RWPE1 (cell line): ENCODE results near the gene ZNF302.

Source experiments
- CTCF ChIA-PET: fragments of 350-600 bp; sonication (Branson Sonifier 250); formaldehyde crosslinking; extraction: SDS; loops from one replicate; lab custom pipeline; 2021; lab: Yijun Ruan, JAX
- POLR2A ChIA-PET: fragments of 400-600 bp; formaldehyde crosslinking; extraction: SDS; loops from one replicate; lab custom pipeline; 2020; ENCODE audit warnings: antibody characterized with exemption; ENCODE audit not compliant: low non-redundant PET; lab: Yijun Ruan, JAX
- DNase-seq: peaks from one replicate; pipeline ENCODE4 v3.0.0; 2012; ENCODE audit warnings: low spot score
- H3K27ac ChIP-seq: fragments of 450-650 bp; 2 replicates; pipeline ENCODE4 v1.5.1; 2017
- TF ChIP-seq, protein P1 (sequence below): fragments of 450-650 bp; conservative IDR thresholded peaks from 2 replicates; pipeline ENCODE4 v1.5.1; 2017; ENCODE audit warnings: low read depth, mild to moderate bottlenecking

ZNF302 gene

DNA sequence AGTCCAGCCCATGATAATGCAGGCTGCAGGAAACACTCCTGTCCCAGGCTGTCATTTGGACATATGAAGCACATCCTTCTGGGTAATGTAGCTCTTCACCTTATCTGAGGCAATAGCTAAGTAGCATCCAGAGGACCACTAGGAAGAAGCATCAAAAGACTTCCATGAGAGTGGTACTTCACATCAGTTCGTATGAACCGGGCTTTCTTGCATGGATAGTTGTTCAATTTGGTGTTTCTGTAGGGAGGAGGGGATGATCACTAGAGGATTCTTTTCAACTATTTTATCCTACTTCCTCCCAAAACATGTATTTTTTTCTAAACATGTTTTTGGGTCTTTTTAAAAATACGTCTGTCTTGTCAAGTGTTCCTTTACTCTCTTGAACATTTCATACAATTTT is 12.9 kb downstream of the ZNF302 start:
- no peak overlapping the region for H3K27ac ChIP-seq
- no peak for DNase-seq
- CTCF ChIA-PET = no interaction called here
- TF ChIP-seq, protein P1, sequence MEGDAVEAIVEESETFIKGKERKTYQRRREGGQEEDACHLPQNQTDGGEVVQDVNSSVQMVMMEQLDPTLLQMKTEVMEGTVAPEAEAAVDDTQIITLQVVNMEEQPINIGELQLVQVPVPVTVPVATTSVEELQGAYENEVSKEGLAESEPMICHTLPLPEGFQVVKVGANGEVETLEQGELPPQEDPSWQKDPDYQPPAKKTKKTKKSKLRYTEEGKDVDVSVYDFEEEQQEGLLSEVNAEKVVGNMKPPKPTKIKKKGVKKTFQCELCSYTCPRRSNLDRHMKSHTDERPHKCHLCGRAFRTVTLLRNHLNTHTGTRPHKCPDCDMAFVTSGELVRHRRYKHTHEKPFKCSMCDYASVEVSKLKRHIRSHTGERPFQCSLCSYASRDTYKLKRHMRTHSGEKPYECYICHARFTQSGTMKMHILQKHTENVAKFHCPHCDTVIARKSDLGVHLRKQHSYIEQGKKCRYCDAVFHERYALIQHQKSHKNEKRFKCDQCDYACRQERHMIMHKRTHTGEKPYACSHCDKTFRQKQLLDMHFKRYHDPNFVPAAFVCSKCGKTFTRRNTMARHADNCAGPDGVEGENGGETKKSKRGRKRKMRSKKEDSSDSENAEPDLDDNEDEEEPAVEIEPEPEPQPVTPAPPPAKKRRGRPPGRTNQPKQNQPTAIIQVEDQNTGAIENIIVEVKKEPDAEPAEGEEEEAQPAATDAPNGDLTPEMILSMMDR = no peak
- POLR2A ChIA-PET = interaction anchor here (0.9 kb wide), 1 partner anchor 13 kb away, joined by 3 read pairs; the partner anchor contains the start of gene ZNF302

DNA sequence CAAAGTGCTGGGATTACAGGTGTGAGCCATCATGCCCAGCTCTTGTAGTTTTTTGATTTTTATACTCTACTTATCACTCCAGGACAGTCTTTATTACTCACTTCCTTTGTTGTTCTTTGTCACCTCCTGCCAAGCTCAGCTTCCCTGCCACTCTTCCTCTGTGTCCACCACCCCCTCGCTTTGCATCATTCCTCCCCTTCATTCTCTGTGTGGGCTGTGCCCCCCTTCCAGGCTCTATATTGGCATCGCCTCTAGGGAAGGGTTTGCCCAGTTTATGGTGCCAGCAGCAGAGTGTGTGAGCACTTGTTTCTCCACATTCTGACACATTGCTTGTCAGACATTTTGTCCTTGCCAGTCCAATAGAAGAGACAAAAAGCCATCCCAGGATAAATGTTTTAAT is 15.1 kb downstream of the ZNF302 start:
- TF ChIP-seq, protein P1 = no peak

DNA sequence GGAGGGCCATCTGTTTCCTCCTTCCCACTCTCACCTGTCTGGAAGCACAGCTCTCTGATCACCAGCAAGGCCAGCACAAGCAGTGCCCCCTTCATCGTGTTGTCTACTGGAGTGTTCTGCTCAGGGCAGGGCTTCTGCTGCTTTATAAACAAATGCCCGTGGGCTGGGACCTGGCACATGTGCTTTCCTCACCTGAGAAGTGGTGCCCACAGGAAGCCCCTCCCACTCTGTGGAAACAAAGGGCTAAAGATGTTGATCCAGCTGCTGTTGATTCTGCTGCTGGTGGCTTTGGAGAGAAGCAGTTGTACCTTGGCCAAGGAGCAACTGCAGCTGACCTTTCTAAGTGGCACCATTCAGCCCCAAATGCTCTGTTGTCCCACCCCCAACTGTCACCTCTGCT is 30.2 kb downstream of the ZNF302 start:
- POLR2A ChIA-PET = no interaction called here
- CTCF ChIA-PET = no interaction called here
- H3K27ac ChIP-seq = no peak overlapping the region
- no peak for DNase-seq
- TF ChIP-seq, protein P1 = no peak

More for the DNA sequence above, 15.1 kb downstream of the ZNF302 start:
- ChIA-PET POLR2A (no interaction called here), CTCF (no interaction called here)
- no peak for DNase-seq
- no peak overlapping the region for H3K27ac ChIP-seq

- H3K27ac ChIP-seq = no peak overlapping the region
- DNase-seq = no peak
- ChIA-PET POLR2A (no interaction called here), CTCF (interaction anchor here (0.6 to 1.2 kb wide), 5 partner anchors 32 to 928 kb away, joined by 3 to 6 read pairs (median 4); no protein-coding TSS in a partner anchor)
- TF ChIP-seq, protein P1 = no peak
These were observed 34.4 kb downstream of the ZNF302 start for GRCh38 chr19:34711890-34712289.

- no peak overlapping the region for H3K27ac ChIP-seq
- ChIA-PET POLR2A (no interaction called here), CTCF (interaction anchor here (0.6 to 1.4 kb wide), 9 partner anchors 9 to 764 kb away, joined by 3 to 8 read pairs (median 4); no protein-coding TSS in a partner anchor)
- TF ChIP-seq, protein P1 = peak; percentile 63
- peak; percentile 64 for DNase-seq
These were observed 35.1 kb downstream of the ZNF302 start for GRCh38 chr19:34712395-34713261.

- POLR2A ChIA-PET = no interaction called here
- CTCF ChIA-PET = interaction anchor here (0.6 to 1.4 kb wide), 8 partner anchors 8 to 221 kb away, joined by 3 to 8 read pairs (median 4); no protein-coding TSS in a partner anchor
- H3K27ac ChIP-seq = no peak overlapping the region
- no peak for DNase-seq
- TF ChIP-seq, protein P1 = no peak
These were observed 35.8 kb downstream of the ZNF302 start for GRCh38 chr19:34713262-34713637.
